SJSA1 (cell line): Measurements from ENCODE around the gene ASAP2. TPM values are rescaled to one million over a fixed set of nuclear protein-coding genes. Genes with fewer than 3 reads are reported as not detected.

Experiments
- DNase-seq, 2 experiments: peaks; one replicate each; pipeline ENCODE4 v3.0.0-alpha.2; 2015 to 2020; ENCODE audit warnings: low spot score in 2 of 2, low read depth in 1 of 2
- H3K27ac ChIP-seq: fragments of 250-450 bp; sonication (Bioruptor Pico); 2 replicates; pipeline ENCODE4 v1.5.1; 2020; ENCODE audit warnings: mild to moderate bottlenecking, moderate library complexity
- H3K27me3 ChIP-seq: fragments of 250-450 bp; sonication (Bioruptor Pico); replicated peaks from 2 replicates; pipeline ENCODE4 v1.5.1; 2020; ENCODE audit warnings: mild to moderate bottlenecking, moderate library complexity
- H3K36me3 ChIP-seq: fragments of 250-450 bp; sonication (Bioruptor Pico); 2 replicates; pipeline ENCODE4 v1.5.1; 2020; ENCODE audit warnings: mild to moderate bottlenecking
- H3K4me1 ChIP-seq: fragments of 250-450 bp; sonication (Bioruptor Pico); replicated peaks from 2 replicates; pipeline ENCODE4 v1.6.1; 2021; ENCODE audit warnings: mild to moderate bottlenecking
- H3K4me3 ChIP-seq: fragments of 250-450 bp; sonication (Bioruptor Pico); 2 replicates; pipeline ENCODE4 v1.5.1; 2020; ENCODE audit warnings: mild to moderate bottlenecking
- H3K9me3 ChIP-seq: fragments of 250-450 bp; sonication (Bioruptor Pico); replicated peaks from 2 replicates; pipeline ENCODE4 v1.5.1; 2020; ENCODE audit warnings: mild to moderate bottlenecking
- total RNA-seq: library from RNA; depleted of rRNA; stranded (reverse); fragments of >200 nt; shearing (Covaris generic); gene quantifications from 2 replicates; pipeline ENCODE4 v1.2.3, GENCODE V29; 2014; rRNA removed

The ASAP2 gene
- total RNA-seq: 12.9 and 15.5 TPM in 2 replicates

GRCh38 chr2:9205963-9206948, at the start of gene ASAP2:
ASAP2 (plus strand) TSS chr2:9206812; CDS start chr2:9207105, 293 bp downstream.
- Histone ChIP-seq H3K4me1 (peaks cover 24% of the 10 kb centered on the region), H3K27ac (peak within 1 kb of the TSS; percentile 68), H3K36me3 (peaks cover 9% of the 10 kb centered on the region), H3K4me3 (peak within 1 kb of the TSS; percentile 95), H3K9me3 (no peaks in the 10 kb centered on the region; the same call in 1 of the 2 replicates), H3K27me3 (no peaks in the 10 kb centered on the region)
- DNase-seq: peak; percentile 74 to 76

GRCh38 chr2:9158786-9159779, 47.5 kb upstream of the ASAP2 start:
- no peaks in the 10 kb centered on the region for H3K27me3 ChIP-seq
- no peak for DNase-seq
- peaks cover 10% of the 10 kb centered on the region for H3K4me1 ChIP-seq

GRCh38 chr2:9160732-9161131, 45.9 kb upstream of the ASAP2 start:
- peaks cover 10% of the 10 kb centered on the region for H3K4me1 ChIP-seq
- no peak overlapping the region for H3K4me3 ChIP-seq
- no peaks in the 10 kb centered on the region for H3K27me3 ChIP-seq
- no peaks in the 10 kb centered on the region for H3K9me3 ChIP-seq
- H3K27ac ChIP-seq: no peak overlapping the region
- H3K36me3 ChIP-seq: no peaks in the 10 kb centered on the region
- no peak for DNase-seq

More at GRCh38 chr2:9158786-9159779, 47.5 kb upstream of the ASAP2 start:
- H3K36me3 ChIP-seq: no peaks in the 10 kb centered on the region
- no peak overlapping the region for H3K27ac ChIP-seq
- no peaks in the 10 kb centered on the region for H3K9me3 ChIP-seq
- no peak overlapping the region for H3K4me3 ChIP-seq

- DNase-seq: no peak
- no peaks in the 10 kb centered on the region for H3K9me3 ChIP-seq
- H3K27me3 ChIP-seq: no peaks in the 10 kb centered on the region
- no peak overlapping the region for H3K27ac ChIP-seq
- H3K4me3 ChIP-seq: no peak overlapping the region
- no peaks in the 10 kb centered on the region for H3K36me3 ChIP-seq
- H3K4me1 ChIP-seq: peaks cover 10% of the 10 kb centered on the region
Observed at GRCh38 chr2:9162841-9163240, 43.8 kb upstream of the ASAP2 start.

- Histone ChIP-seq H3K27me3 (no peaks in the 10 kb centered on the region), H3K36me3 (no peaks in the 10 kb centered on the region), H3K27ac (no peak overlapping the region), H3K9me3 (no peaks in the 10 kb centered on the region), H3K4me1 (peaks cover 10% of the 10 kb centered on the region), H3K4me3 (no peak overlapping the region)
- peak in 1 of 2 experiments; percentile 20 for DNase-seq
Observed at GRCh38 chr2:9163306-9164111, 43.1 kb upstream of the ASAP2 start.

GRCh38 chr2:9164112-9164608, 42.5 kb upstream of the ASAP2 start:
- H3K27ac ChIP-seq: no peak overlapping the region
- DNase-seq: no peak
- H3K4me3 ChIP-seq: no peak overlapping the region
- H3K27me3 ChIP-seq: no peaks in the 10 kb centered on the region
- H3K4me1 ChIP-seq: peaks cover 10% of the 10 kb centered on the region
- no peaks in the 10 kb centered on the region for H3K9me3 ChIP-seq
- no peaks in the 10 kb centered on the region for H3K36me3 ChIP-seq

GRCh38 chr2:9165625-9166024, 41.0 kb upstream of the ASAP2 start:
- H3K27ac ChIP-seq: no peak overlapping the region
- H3K36me3 ChIP-seq: no peaks in the 10 kb centered on the region
- H3K4me1 ChIP-seq: peaks cover 10% of the 10 kb centered on the region
- H3K4me3 ChIP-seq: no peak overlapping the region
- DNase-seq: no peak
- H3K27me3 ChIP-seq: no peaks in the 10 kb centered on the region
- H3K9me3 ChIP-seq: no peaks in the 10 kb centered on the region

GRCh38 chr2:9166579-9167377, 39.8 kb upstream of the ASAP2 start:
- Histone ChIP-seq H3K27ac (no peak overlapping the region), H3K36me3 (no peaks in the 10 kb centered on the region)
- no peak for DNase-seq

GRCh38 chr2:9167718-9168657, 38.6 kb upstream of the ASAP2 start:
- Histone ChIP-seq H3K4me1 (peaks cover 7% of the 10 kb centered on the region), H3K27ac (no peak overlapping the region), H3K4me3 (no peak overlapping the region), H3K36me3 (no peaks in the 10 kb centered on the region), H3K9me3 (no peaks in the 10 kb centered on the region), H3K27me3 (no peaks in the 10 kb centered on the region)
- no peak for DNase-seq

More at GRCh38 chr2:9166579-9167377, 39.8 kb upstream of the ASAP2 start:
- Histone ChIP-seq H3K4me3 (no peak overlapping the region), H3K9me3 (no peaks in the 10 kb centered on the region), H3K4me1 (peaks cover 10% of the 10 kb centered on the region), H3K27me3 (no peaks in the 10 kb centered on the region)

GRCh38 chr2:9168821-9169221, 37.8 kb upstream of the ASAP2 start:
- Histone ChIP-seq H3K9me3 (no peaks in the 10 kb centered on the region), H3K27ac (no peak overlapping the region), H3K36me3 (no peaks in the 10 kb centered on the region), H3K4me1 (no peaks in the 10 kb centered on the region), H3K27me3 (no peaks in the 10 kb centered on the region), H3K4me3 (no peak overlapping the region)
- DNase-seq: no peak

- DNase-seq: no peak
- Histone ChIP-seq H3K4me3 (no peak overlapping the region), H3K36me3 (no peaks in the 10 kb centered on the region), H3K9me3 (no peaks in the 10 kb centered on the region), H3K27ac (no peak overlapping the region), H3K27me3 (no peaks in the 10 kb centered on the region), H3K4me1 (peaks cover 1% of the 10 kb centered on the region; the same call in 1 of the 2 replicates)
Observed at GRCh38 chr2:9169349-9170107, 37.1 kb upstream of the ASAP2 start.
